ENCODE data around the gene ANO9. TPM values are rescaled to one million over a fixed set of nuclear protein-coding genes. Genes with fewer than 3 reads are reported as not detected.

Gene ANO9
- total RNA-seq, 3 donors from 2014 or later = 0.32 to 14.2 (median 9.8) TPM

- no peaks in the 10 kb centered on the region for H3K9me3 ChIP-seq
- peaks cover 0 to 7% of the 10 kb centered on the region in 2 donors for H3K27me3 ChIP-seq
- no peak for DNase-seq (ENCODE audit: low spot score in 2 of 2)
- H3K4me1 ChIP-seq = peaks cover 0 to 4% of the 10 kb centered on the region in 2 donors
- no peak overlapping the region for H3K27ac ChIP-seq
- intact Hi-C loops (cut with DNase I; ENCODE audit: low total_unique reads) = no loop called here
- no peaks in the 10 kb centered on the region for H3K36me3 ChIP-seq
- TF ChIP-seq POLR2A (IDR thresholded peaks at IDR 0.05) = no peak
- no peak for TF ChIP-seq CTCF (IDR thresholded peaks at IDR 0.05)
- no peak for TF ChIP-seq POLR2AphosphoS5 (IDR thresholded peaks at IDR 0.05)
- H3K4me3 ChIP-seq = no peak overlapping the region
Measured at GRCh38 chr11:372809-373715, 68.7 kb downstream of the ANO9 start.

- no peaks in the 10 kb centered on the region for H3K36me3 ChIP-seq
- no peak overlapping the region for H3K4me3 ChIP-seq
- peaks cover 0 to 4% of the 10 kb centered on the region in 2 donors for H3K4me1 ChIP-seq
- DNase-seq (ENCODE audit: low spot score in 2 of 2) = no peak
- peaks cover 0 to 15% of the 10 kb centered on the region in 2 donors for H3K27me3 ChIP-seq
- intact Hi-C loops (cut with DNase I; ENCODE audit: low total_unique reads) = no loop called here
- no peak overlapping the region for H3K27ac ChIP-seq
- no peak for TF ChIP-seq POLR2AphosphoS5 (IDR thresholded peaks at IDR 0.05)
- TF ChIP-seq POLR2A (IDR thresholded peaks at IDR 0.05) = no peak
- no peak for TF ChIP-seq CTCF (IDR thresholded peaks at IDR 0.05)
- no peaks in the 10 kb centered on the region for H3K9me3 ChIP-seq
Measured at GRCh38 chr11:371716-372590, 69.9 kb downstream of the ANO9 start.

- TF ChIP-seq CTCF (IDR thresholded peaks at IDR 0.05) (no peak), POLR2A (IDR thresholded peaks at IDR 0.05) (no peak), POLR2AphosphoS5 (IDR thresholded peaks at IDR 0.05) (no peak)
- intact Hi-C loops (cut with DNase I; ENCODE audit: low total_unique reads) = no loop called here
- no peak for DNase-seq (ENCODE audit: low spot score in 2 of 2)
- H3K4me1 ChIP-seq = peaks cover 0 to 4% of the 10 kb centered on the region in 2 donors
- no peaks in the 10 kb centered on the region for H3K36me3 ChIP-seq
- no peak overlapping the region for H3K27ac ChIP-seq
- no peak overlapping the region for H3K4me3 ChIP-seq
- H3K9me3 ChIP-seq = no peaks in the 10 kb centered on the region
- H3K27me3 ChIP-seq = peaks cover 0 to 21% of the 10 kb centered on the region in 2 donors
Measured at GRCh38 chr11:371051-371450, 70.8 kb downstream of the ANO9 start.

GRCh38 chr11:370070-370941 lies 71.5 kb downstream of the ANO9 start:
- Histone ChIP-seq H3K4me1 (peaks cover 0 to 4% of the 10 kb centered on the region in 2 donors), H3K9me3 (no peaks in the 10 kb centered on the region), H3K27me3 (peaks cover 0 to 21% of the 10 kb centered on the region in 2 donors), H3K27ac (no peak overlapping the region), H3K4me3 (peak overlapping the region in 2 of 3 donors; percentile 49 to 68), H3K36me3 (no peaks in the 10 kb centered on the region)
- no peak for TF ChIP-seq POLR2A (IDR thresholded peaks at IDR 0.05)
- TF ChIP-seq POLR2AphosphoS5 (IDR thresholded peaks at IDR 0.05) = no peak
- TF ChIP-seq CTCF (IDR thresholded peaks at IDR 0.05) = no peak
- no peak for DNase-seq (ENCODE audit: low spot score in 2 of 2)
- intact Hi-C loops (cut with DNase I; ENCODE audit: low total_unique reads) = no loop called here

Measured in breast epithelium (tissue), 4 donors.